ENCODE results near the gene TMPRSS9. TPM values are rescaled to one million over a fixed set of nuclear protein-coding genes. Genes with fewer than 3 reads are reported as not detected.

TMPRSS9 gene
- total RNA-seq, 4 donors from 2014 or later = not detected

- DNase-seq (ENCODE audit: low spot score in 2 of 2) = no peak
- Histone ChIP-seq H3K4me1 (peaks cover 0 to 30% (median 17%) of the 10 kb centered on the region in 4 donors), H3K4me3 (no peak overlapping the region), H3K36me3 (peaks cover 0 to 30% (median 0%) of the 10 kb centered on the region in 3 donors), H3K9me3 (no peaks in the 10 kb centered on the region), H3K27ac (no peak overlapping the region), H3K27me3 (no peaks in the 10 kb centered on the region)
- TF ChIP-seq POLR2A (IDR thresholded peaks at IDR 0.05) (no peak), EP300 (IDR thresholded peaks at IDR 0.05) (no peak), CTCF (IDR thresholded peaks at IDR 0.05) (no peak)
- WGBS, 2 donors = 81 to 84% methylated on average over 19 of the region's 19 CpGs
Measured at GRCh38 chr19:2423071-2423914, 63.2 kb downstream of the TMPRSS9 start.

- no peaks in the 10 kb centered on the region for H3K27me3 ChIP-seq
- no peaks in the 10 kb centered on the region for H3K9me3 ChIP-seq
- no peak overlapping the region for H3K4me3 ChIP-seq
- peaks cover 0 to 38% (median 18%) of the 10 kb centered on the region in 4 donors for H3K4me1 ChIP-seq
- peaks cover 0 to 30% (median 0%) of the 10 kb centered on the region in 3 donors for H3K36me3 ChIP-seq
- H3K27ac ChIP-seq = no peak overlapping the region
- WGBS, 2 donors = 81 to 89% methylated on average over 35 to 43 of the region's 46 CpGs
- TF ChIP-seq POLR2A (IDR thresholded peaks at IDR 0.05) (no peak), EP300 (IDR thresholded peaks at IDR 0.05) (no peak), CTCF (IDR thresholded peaks at IDR 0.05) (no peak)
- no peak for DNase-seq (ENCODE audit: low spot score in 2 of 2)
Measured at GRCh38 chr19:2423915-2424685, 64.0 kb downstream of the TMPRSS9 start.

- 36 to 49% methylated on average over 57 to 69 of the region's 101 CpGs for WGBS, 2 donors
- Histone ChIP-seq H3K27ac (no peak overlapping the region), H3K36me3 (peaks cover 0 to 32% (median 0%) of the 10 kb centered on the region in 3 donors), H3K9me3 (no peaks in the 10 kb centered on the region), H3K27me3 (no peaks in the 10 kb centered on the region), H3K4me1 (peaks cover 0 to 38% (median 18%) of the 10 kb centered on the region in 4 donors), H3K4me3 (no peak overlapping the region)
- TF ChIP-seq CTCF (IDR thresholded peaks at IDR 0.05) (peak in 1 of 5 experiments; percentile 23), EP300 (IDR thresholded peaks at IDR 0.05) (no peak)
- DNase-seq (ENCODE audit: low spot score in 2 of 2) = no peak
Measured at GRCh38 chr19:2424686-2425621, 64.9 kb downstream of the TMPRSS9 start.

GRCh38 chr19:2425622-2426581 is 65.8 kb downstream of the TMPRSS9 start:
- H3K4me3 ChIP-seq = peak overlapping the region in 2 of 4 donors; percentile 58 to 84
- peaks cover 0 to 38% (median 18%) of the 10 kb centered on the region in 4 donors for H3K4me1 ChIP-seq
- H3K27ac ChIP-seq = no peak overlapping the region

More at GRCh38 chr19:2425622-2426581, 65.8 kb downstream of the TMPRSS9 start:
- no peak for DNase-seq (ENCODE audit: low spot score in 2 of 2)
- Histone ChIP-seq H3K27me3 (no peaks in the 10 kb centered on the region), H3K9me3 (no peaks in the 10 kb centered on the region), H3K36me3 (peaks cover 0 to 42% (median 0%) of the 10 kb centered on the region in 3 donors)
- 60 to 79% methylated on average over 17 to 24 of the region's 29 CpGs for WGBS, 2 donors
- TF ChIP-seq POLR2A (IDR thresholded peaks at IDR 0.05) (no peak), EP300 (IDR thresholded peaks at IDR 0.05) (no peak), CTCF (IDR thresholded peaks at IDR 0.05) (no peak)
